Measurements from ENCODE around the gene ARMC3. TPM values are rescaled to one million over a fixed set of nuclear protein-coding genes. Genes with fewer than 3 reads are reported as not detected.

Gene ARMC3
- total and polyA plus RNA-seq, 9 of the 15 experiments (the other 6 are each of a cell fraction or from before 2014, with no cell fraction given): 0.33 to 1.1 (median 0.62) TPM

DNA sequence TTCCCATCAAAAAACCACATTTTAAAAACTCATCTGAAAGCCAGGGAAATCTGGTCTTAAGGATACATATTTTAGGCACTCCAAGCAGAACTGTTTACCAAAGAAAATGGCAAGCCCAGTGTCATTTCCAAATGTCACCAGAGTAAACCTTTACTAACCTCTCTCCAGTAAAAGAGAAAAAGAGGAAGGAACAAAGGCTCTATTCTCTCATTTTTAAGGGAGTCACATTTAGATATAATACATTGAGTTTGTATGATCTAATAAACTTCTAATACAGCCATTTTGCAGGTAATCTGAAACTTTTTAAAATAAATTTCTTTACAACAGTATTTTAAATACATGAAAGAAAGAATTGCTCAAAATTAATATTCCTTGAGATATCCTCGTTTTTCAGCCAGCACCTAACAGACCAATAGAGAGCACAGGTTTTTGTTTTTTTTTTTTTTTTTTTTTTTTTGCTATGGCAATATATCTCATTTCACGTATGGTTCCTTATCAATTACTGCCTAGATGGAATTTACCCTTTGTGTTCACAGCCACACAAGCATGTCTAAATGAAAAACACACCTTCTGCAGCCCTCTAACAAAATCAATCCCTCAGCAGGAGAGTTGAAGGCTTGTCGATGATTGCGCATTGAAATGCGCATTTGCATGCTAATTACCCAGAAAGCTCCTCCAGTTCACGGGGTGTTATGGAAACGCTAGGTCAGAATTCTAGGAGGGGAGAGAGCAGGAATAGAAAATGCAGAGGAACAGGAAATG lies 127.8 kb downstream of the ARMC3 start (continued):
- TF ChIP-seq, protein P1, sequence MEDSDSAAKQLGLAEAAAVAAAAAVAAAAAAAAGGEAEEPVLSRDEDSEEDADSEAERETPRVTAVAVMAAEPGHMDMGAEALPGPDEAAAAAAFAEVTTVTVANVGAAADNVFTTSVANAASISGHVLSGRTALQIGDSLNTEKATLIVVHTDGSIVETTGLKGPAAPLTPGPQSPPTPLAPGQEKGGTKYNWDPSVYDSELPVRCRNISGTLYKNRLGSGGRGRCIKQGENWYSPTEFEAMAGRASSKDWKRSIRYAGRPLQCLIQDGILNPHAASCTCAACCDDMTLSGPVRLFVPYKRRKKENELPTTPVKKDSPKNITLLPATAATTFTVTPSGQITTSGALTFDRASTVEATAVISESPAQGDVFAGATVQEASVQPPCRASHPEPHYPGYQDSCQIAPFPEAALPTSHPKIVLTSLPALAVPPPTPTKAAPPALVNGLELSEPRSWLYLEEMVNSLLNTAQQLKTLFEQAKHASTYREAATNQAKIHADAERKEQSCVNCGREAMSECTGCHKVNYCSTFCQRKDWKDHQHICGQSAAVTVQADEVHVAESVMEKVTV (CRISPR knock-in tag; IDR thresholded peaks at IDR 0.05): 0 out of 2 replicates have a peak, but pooled peaks have one; percentile 15
- TF ChIP-seq GABPB2 (CRISPR knock-in tag; conservative IDR thresholded peaks at IDR 0.05) (no peak), TFAM (CRISPR knock-in tag; conservative IDR thresholded peaks at IDR 0.05) (no peak), RNF2 (IDR thresholded peaks at IDR 0.05) (peak; percentile 64), TGIF2 (CRISPR knock-in tag; IDR thresholded peaks at IDR 0.05) (no peak), ZNF146 (CRISPR knock-in tag; IDR thresholded peaks at IDR 0.05; ENCODE audit: unreplicated experiment) (no peak), CCAR2 (IDR thresholded peaks at IDR 0.05; ENCODE audit: low read depth, low read length) (no peak), SNRNP70 (optimal IDR thresholded peaks at IDR 0.05; ENCODE audit: low read depth, low read length) (no peak), CCNT2 (IDR thresholded peaks at IDR 0.05; ENCODE audit: borderline replicate concordance, extremely low read depth, insufficient read length, low read depth, low read length) (peak; percentile 17)
- TF ChIP-seq, protein P2, sequence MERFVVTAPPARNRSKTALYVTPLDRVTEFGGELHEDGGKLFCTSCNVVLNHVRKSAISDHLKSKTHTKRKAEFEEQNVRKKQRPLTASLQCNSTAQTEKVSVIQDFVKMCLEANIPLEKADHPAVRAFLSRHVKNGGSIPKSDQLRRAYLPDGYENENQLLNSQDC (CRISPR knock-in tag; IDR thresholded peaks at IDR 0.05): peak; percentile 98
- TF ChIP-seq, protein P3, sequence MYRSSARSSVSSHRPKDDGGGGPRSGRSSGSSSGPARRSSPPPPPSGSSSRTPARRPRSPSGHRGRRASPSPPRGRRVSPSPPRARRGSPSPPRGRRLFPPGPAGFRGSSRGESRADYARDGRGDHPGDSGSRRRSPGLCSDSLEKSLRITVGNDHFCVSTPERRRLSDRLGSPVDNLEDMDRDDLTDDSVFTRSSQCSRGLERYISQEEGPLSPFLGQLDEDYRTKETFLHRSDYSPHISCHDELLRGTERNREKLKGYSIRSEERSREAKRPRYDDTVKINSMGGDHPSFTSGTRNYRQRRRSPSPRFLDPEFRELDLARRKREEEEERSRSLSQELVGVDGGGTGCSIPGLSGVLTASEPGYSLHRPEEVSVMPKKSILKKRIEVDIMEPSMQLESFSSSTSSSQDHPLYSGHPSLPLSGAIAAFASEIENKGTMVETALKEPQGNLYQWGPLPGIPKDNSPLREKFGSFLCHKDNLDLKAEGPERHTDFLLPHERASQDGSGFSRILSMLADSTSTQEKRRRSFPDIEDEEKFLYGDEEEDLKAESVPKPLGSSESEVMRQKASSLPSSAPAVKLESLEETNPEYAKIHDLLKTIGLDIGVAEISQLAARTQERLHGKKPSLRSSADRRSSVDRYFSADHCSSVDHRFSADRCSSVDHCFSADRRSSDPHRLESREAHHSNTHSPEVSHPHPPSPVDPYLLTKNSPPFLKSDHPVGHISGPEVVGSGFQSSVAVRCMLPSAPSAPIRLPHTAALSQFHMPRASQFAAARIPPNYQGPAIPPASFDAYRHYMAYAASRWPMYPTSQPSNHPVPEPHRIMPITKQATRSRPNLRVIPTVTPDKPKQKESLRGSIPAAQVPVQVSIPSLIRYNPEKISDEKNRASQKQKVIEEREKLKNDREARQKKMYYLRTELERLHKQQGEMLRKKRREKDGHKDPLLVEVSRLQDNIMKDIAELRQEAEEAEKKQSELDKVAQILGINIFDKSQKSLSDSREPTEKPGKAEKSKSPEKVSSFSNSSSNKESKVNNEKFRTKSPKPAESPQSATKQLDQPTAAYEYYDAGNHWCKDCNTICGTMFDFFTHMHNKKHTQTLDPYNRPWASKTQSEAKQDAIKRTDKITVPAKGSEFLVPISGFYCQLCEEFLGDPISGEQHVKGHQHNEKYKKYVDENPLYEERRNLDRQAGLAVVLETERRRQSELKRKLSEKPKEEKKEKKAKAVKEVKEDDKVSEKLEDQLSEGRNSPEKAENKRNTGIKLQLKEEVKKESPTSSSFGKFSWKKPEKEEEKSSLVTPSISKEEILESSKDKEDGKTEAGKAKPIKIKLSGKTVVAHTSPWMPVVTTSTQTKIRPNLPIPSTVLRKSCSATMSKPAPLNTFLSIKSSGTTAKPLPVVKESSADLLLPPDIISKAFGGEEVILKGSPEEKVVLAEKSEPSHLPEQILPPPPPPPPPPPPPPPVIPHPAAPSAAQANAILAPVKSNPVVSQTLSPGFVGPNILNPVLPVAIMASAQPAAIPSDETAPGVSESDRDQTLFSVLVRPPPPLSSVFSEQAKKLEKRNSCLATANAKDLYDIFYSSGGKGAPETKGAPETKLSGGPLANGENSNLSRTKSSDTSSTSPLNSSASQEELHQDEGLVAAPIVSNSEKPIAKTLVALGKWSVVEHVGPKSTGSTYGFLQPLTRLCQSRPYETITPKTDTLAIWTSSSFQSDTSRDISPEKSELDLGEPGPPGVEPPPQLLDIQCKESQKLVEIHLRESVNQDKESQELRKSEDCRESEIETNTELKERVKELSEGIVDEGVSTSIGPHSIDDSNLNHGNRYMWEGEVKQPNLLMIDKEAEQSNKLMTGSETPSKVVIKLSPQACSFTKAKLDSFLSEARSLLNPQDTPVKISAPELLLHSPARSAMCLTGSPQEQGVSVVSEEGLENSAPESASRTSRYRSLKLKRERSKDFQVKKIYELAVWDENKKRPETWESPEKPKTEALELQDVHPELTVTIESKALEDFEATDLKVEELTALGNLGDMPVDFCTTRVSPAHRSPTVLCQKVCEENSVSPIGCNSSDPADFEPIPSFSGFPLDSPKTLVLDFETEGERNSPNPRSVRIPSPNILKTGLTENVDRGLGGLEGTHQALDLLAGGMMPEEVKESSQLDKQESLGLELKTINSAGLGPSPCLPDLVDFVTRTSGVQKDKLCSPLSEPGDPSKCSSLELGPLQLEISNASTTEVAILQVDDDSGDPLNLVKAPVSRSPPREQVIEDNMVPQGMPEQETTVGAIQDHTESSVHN (IDR thresholded peaks at IDR 0.05; ENCODE audit: borderline replicate concordance in 1 of 2, low read depth in 1 of 2): no peak
- TF ChIP-seq, protein P4, sequence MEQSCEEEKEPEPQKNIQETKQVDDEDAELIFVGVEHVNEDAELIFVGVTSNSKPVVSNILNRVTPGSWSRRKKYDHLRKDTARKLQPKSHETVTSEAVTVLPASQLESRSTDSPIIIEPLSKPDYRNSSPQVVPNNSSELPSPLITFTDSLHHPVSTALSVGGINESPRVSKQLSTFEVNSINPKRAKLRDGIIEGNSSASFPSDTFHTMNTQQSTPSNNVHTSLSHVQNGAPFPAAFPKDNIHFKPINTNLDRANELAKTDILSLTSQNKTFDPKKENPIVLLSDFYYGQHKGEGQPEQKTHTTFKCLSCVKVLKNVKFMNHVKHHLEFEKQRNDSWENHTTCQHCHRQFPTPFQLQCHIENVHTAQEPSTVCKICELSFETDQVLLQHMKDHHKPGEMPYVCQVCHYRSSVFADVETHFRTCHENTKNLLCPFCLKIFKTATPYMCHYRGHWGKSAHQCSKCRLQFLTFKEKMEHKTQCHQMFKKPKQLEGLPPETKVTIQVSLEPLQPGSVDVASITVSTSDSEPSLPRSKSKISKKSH (CRISPR knock-in tag; IDR thresholded peaks at IDR 0.05): no peak
- TF ChIP-seq, protein P5, sequence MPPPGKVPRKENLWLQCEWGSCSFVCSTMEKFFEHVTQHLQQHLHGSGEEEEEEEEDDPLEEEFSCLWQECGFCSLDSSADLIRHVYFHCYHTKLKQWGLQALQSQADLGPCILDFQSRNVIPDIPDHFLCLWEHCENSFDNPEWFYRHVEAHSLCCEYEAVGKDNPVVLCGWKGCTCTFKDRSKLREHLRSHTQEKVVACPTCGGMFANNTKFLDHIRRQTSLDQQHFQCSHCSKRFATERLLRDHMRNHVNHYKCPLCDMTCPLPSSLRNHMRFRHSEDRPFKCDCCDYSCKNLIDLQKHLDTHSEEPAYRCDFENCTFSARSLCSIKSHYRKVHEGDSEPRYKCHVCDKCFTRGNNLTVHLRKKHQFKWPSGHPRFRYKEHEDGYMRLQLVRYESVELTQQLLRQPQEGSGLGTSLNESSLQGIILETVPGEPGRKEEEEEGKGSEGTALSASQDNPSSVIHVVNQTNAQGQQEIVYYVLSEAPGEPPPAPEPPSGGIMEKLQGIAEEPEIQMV (tag; conservative IDR thresholded peaks at IDR 0.05; ENCODE audit: low read depth): no peak

All from K562 (cell line).